Sciatic nerve (tissue), 2 donors: ENCODE data around the gene DGKI. TPM values are rescaled to one million over a fixed set of nuclear protein-coding genes. Genes with fewer than 3 reads are reported as not detected.

Source experiments
- ATAC-seq: fragments of 200-7000 bp; cut with Tn5 transposase; one replicate; pipeline ENCODE4 v1.9.1; 2020; ENCODE audit warnings: mild to moderate bottlenecking, moderate library complexity
- DNase-seq: peaks from one replicate; pipeline ENCODE4 v3.0.0-alpha.2; 2020; ENCODE audit warnings: low spot score
- intact Hi-C: fragments of 100-400 bp; cut with DNase I; formaldehyde crosslinking; loops from one replicate; pipeline ENCODE4 v1.14.2; 2022
- total RNA-seq: library from RNA; stranded (reverse); fragmentation: NEBNext Ultra II Directional; extraction: Animal tissue kit (Norgen Biotek cat#: 25700); gene quantifications from one replicate; pipeline ENCODE4 v1.2.1, GENCODE V29; 2021
- donor health status: DM: no; HTN: no; CAD: no.
- donor health status: DM: no; HTN: no; CAD: no.

DGKI gene
- total RNA-seq, 1 donor from 2014 or later = 2.3 TPM

- intact Hi-C loops = no loop called here
- no peak for DNase-seq
- ATAC-seq = no peak
Observed at GRCh38 chr7:137539111-137539715, 307.6 kb downstream of the DGKI start.

GRCh38 chr7:137538361-137538762 lies 308.4 kb downstream of the DGKI start:
- ATAC-seq (no peak), DNase-seq (no peak)
- intact Hi-C loops = no loop called here

GRCh38 chr7:137535579-137535978 lies 311.2 kb downstream of the DGKI start:
- intact Hi-C loops = no loop called here
- ATAC-seq (no peak), DNase-seq (no peak)

- intact Hi-C loops = no loop called here
- DNase-seq (no peak), ATAC-seq (no peak)
Observed at GRCh38 chr7:137531671-137532070, 315.1 kb downstream of the DGKI start.

- intact Hi-C loops = no loop called here
Observed at GRCh38 chr7:137527634-137528033, 319.1 kb downstream of the DGKI start.

GRCh38 chr7:137523171-137523570 lies 323.6 kb downstream of the DGKI start:
- no peak for ATAC-seq
- no peak for DNase-seq
- intact Hi-C loops = no loop called here

More at GRCh38 chr7:137527634-137528033, 319.1 kb downstream of the DGKI start:
- DNase-seq (no peak), ATAC-seq (no peak)

- DNase-seq (no peak), ATAC-seq (no peak)
- intact Hi-C loops = no loop called here
Observed at GRCh38 chr7:137521451-137521850, 325.3 kb downstream of the DGKI start.

GRCh38 chr7:137519947-137520346 lies 326.8 kb downstream of the DGKI start:
- intact Hi-C loops = no loop called here
- ATAC-seq = no peak

GRCh38 chr7:137519181-137519691 lies 327.5 kb downstream of the DGKI start:
- DNase-seq (no peak), ATAC-seq (no peak)
- intact Hi-C loops = no loop called here

More at GRCh38 chr7:137519947-137520346, 326.8 kb downstream of the DGKI start:
- no peak for DNase-seq

- DNase-seq (no peak), ATAC-seq (no peak)
- intact Hi-C loops = no loop called here
Observed at GRCh38 chr7:137513091-137513490, 333.7 kb downstream of the DGKI start.

GRCh38 chr7:137507096-137507495 lies 339.7 kb downstream of the DGKI start:
- ATAC-seq = no peak
- intact Hi-C loops = no loop called here

GRCh38 chr7:137506031-137506430 lies 340.7 kb downstream of the DGKI start:
- intact Hi-C loops = no loop called here
- ATAC-seq (no peak), DNase-seq (no peak)

More at GRCh38 chr7:137507096-137507495, 339.7 kb downstream of the DGKI start:
- no peak for DNase-seq

- no peak for ATAC-seq
- no peak for DNase-seq
- intact Hi-C loops = no loop called here
Observed at GRCh38 chr7:137501562-137501961, 345.2 kb downstream of the DGKI start.

GRCh38 chr7:137492889-137493288 lies 353.9 kb downstream of the DGKI start:
- no peak for DNase-seq
- no peak for ATAC-seq
- intact Hi-C loops = no loop called here

- no peak for ATAC-seq
- DNase-seq = no peak
- intact Hi-C loops = no loop called here
Observed at GRCh38 chr7:137489880-137490279, 356.9 kb downstream of the DGKI start.

GRCh38 chr7:137488038-137488437 lies 358.7 kb downstream of the DGKI start:
- ATAC-seq = no peak
- no peak for DNase-seq
- intact Hi-C loops = no loop called here

GRCh38 chr7:137485818-137486217 lies 361.0 kb downstream of the DGKI start:
- ATAC-seq (no peak), DNase-seq (no peak)
- intact Hi-C loops = no loop called here

GRCh38 chr7:137484326-137484725 lies 362.4 kb downstream of the DGKI start:
- intact Hi-C loops = no loop called here
- DNase-seq (no peak), ATAC-seq (no peak)

GRCh38 chr7:137482466-137482865 lies 364.3 kb downstream of the DGKI start:
- DNase-seq (no peak), ATAC-seq (no peak)
- intact Hi-C loops = no loop called here

- DNase-seq = no peak
- intact Hi-C loops = no loop called here
- ATAC-seq = no peak
Observed at GRCh38 chr7:137480824-137481365, 365.9 kb downstream of the DGKI start.

- intact Hi-C loops = no loop called here
- ATAC-seq = no peak
Observed at GRCh38 chr7:137480401-137480800, 366.4 kb downstream of the DGKI start.

More at GRCh38 chr7:137480401-137480800, 366.4 kb downstream of the DGKI start:
- DNase-seq = no peak
